NB4 (cell line): ENCODE measurements around the gene POLL.
A peak's percentile ranks its signal among the peaks of the same experiment; 100 is the strongest.
"Not testable (repeated sequence)": the region's sequence is repeated elsewhere in the genome, so short reads cannot be mapped to it uniquely, and the experiment has no call there.

ENCODE experiments used
- DNase-seq: peaks from one replicate; pipeline ENCODE4 v3.0.0; 2010; ENCODE audit warnings: low read depth
- H3K4me3 ChIP-seq: one replicate; pipeline ENCODE4 v1.5.1; 2011; ENCODE audit warnings: mild to moderate bottlenecking, low read depth, low read length, moderate library complexity
- CTCF ChIP-seq: IDR thresholded peaks from one replicate; pipeline ENCODE4 v1.5.1; 2012; ENCODE audit warnings: low read depth, low read length
- MAX ChIP-seq: IDR thresholded peaks from 2 replicates; pipeline ENCODE4 v1.6.1; 2011; ENCODE audit warnings: low read depth, low read length
- MYC ChIP-seq: IDR thresholded peaks from 2 replicates; pipeline ENCODE4 v1.6.1; 2011; ENCODE audit warnings: low read depth, low read length
- POLR2A ChIP-seq: IDR thresholded peaks from 2 replicates; pipeline ENCODE4 v1.6.1; 2011; ENCODE audit warnings: mild to moderate bottlenecking; ENCODE audit not compliant: insufficient read length; ENCODE audit errors: extremely low read depth

POLL gene

GRCh38 chr10:101587725-101588653 is at the start of gene POLL, which contains the start of gene DPCD:
TSS of gene POLL (minus strand) at chr10:101588257. CDS start at chr10:101587360, 897 bp downstream.
TSS of gene DPCD (plus strand) at chr10:101588321. CDS start at chr10:101588337, 16 bp downstream.
- peak within 1 kb of the TSS; percentile 93 for H3K4me3 ChIP-seq
- TF ChIP-seq POLR2A: peak; percentile 40
- TF ChIP-seq MAX: peak; percentile 87
- TF ChIP-seq CTCF: no peak
- TF ChIP-seq MYC: peak; percentile 53
- peak; percentile 95 for DNase-seq

- not testable (repeated sequence) for DNase-seq
These were observed 45.5 kb upstream of the POLL start for GRCh38 chr10:101633510-101633909.

GRCh38 chr10:101631821-101632475 is 43.9 kb upstream of the POLL start:
- TF ChIP-seq MAX: no peak
- no peak for TF ChIP-seq MYC
- no peak for TF ChIP-seq POLR2A
- no peak for TF ChIP-seq CTCF
- DNase-seq: no peak
- no peak overlapping the region for H3K4me3 ChIP-seq

More at GRCh38 chr10:101633510-101633909, 45.5 kb upstream of the POLL start:
- H3K4me3 ChIP-seq: not testable (repeated sequence)

GRCh38 chr10:101630633-101630920 is 42.5 kb upstream of the POLL start:
- no peak for TF ChIP-seq MYC
- TF ChIP-seq POLR2A: no peak
- no peak for TF ChIP-seq MAX
- no peak for TF ChIP-seq CTCF
- no peak overlapping the region for H3K4me3 ChIP-seq
- no peak for DNase-seq

- no peak for TF ChIP-seq CTCF
- TF ChIP-seq POLR2A: no peak
- TF ChIP-seq MAX: no peak
- no peak for TF ChIP-seq MYC
- H3K4me3 ChIP-seq: no peak overlapping the region
- DNase-seq: no peak
These were observed 42.0 kb upstream of the POLL start for GRCh38 chr10:101629837-101630632.
